SH-SY5Y (cell line): Measurements from ENCODE around the gene S100A9.

ENCODE experiments used
- GATA2 ChIP-seq: IDR thresholded peaks from 2 replicates; pipeline ENCODE4 v1.6.1; 2011; ENCODE audit warnings: mild to moderate bottlenecking, low read depth, low read length
- GATA3 ChIP-seq: IDR thresholded peaks from 2 replicates; pipeline ENCODE4 v1.6.1; 2011; ENCODE audit warnings: low read depth, mild to moderate bottlenecking, low read length, moderate library complexity

DNA sequence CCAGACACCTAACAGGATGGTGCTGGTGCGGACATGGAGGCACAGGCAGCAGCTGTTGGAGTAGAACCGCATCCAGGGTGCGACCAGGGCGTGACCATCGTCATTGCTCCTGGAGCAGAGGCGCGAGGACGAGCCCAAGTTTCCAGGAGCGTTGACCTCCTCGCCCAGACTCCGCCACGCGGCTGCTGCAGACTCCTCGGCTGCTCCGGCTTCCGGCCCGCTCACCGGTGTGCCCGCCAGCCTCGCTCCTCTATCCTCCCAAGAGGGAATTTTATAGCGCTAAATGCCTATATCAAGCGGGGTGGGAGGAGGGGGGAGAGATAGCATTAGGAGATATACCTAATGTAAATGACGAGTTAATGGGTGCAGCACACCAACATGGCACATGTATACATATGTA, 23.1 kb downstream of the S100A9 start:
- TF ChIP-seq GATA3 = no peak
- TF ChIP-seq GATA2 = no peak
